Fibroblast of skin of back (primary cell): ENCODE measurements around the gene HSPG2.
"Not testable (repeated sequence)": the region's sequence is repeated elsewhere in the genome, so short reads cannot be mapped to it uniquely, and the experiment has no call there.

Source experiments
- DNase-seq: peaks from one replicate; pipeline ENCODE4 v3.0.0-alpha.2; 2013

HSPG2 gene

GRCh38 chr1:21912038-21912758, 24.9 kb downstream of the HSPG2 start:
- peak; percentile 44 for DNase-seq

DNA sequence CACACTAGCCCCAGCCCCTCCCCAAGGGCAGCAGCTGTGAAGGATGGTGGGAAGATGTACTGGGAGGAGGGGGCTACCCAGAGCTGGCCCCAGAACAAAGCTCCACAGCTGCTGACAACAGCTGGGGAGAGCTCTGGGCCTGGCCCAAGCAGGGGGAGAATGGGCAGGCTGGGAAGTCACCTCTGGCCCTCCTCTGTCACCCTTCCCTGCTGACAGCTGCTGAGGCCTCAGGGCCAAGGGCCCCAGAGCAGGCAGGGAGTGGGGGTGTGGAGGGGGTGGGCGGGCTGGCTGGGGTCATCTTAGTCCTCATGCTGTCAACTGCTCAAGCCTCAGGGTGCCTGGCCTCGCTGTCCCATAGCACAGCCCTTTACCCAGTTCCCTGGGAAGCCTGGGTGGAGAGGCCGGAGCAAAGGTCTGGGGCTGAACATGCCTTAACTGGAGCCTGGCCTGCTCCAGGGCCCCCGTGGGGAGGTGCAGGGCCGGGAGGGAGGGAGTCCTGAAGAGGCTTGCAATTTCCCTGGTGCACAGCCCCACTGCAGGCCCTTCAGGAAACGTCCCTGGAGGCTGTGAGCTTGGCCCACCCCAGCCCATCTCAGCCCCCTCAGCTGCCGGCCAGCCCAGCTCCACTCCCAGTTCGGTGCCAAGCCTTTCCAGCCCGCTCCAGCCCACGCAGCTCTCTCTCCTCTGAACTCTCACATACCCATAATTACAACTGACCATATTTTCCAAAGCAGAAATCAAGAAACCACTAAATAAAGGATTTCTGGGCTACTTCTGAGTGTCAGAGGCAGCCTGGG, 25.7 kb downstream of the HSPG2 start:
- DNase-seq: no peak

DNA sequence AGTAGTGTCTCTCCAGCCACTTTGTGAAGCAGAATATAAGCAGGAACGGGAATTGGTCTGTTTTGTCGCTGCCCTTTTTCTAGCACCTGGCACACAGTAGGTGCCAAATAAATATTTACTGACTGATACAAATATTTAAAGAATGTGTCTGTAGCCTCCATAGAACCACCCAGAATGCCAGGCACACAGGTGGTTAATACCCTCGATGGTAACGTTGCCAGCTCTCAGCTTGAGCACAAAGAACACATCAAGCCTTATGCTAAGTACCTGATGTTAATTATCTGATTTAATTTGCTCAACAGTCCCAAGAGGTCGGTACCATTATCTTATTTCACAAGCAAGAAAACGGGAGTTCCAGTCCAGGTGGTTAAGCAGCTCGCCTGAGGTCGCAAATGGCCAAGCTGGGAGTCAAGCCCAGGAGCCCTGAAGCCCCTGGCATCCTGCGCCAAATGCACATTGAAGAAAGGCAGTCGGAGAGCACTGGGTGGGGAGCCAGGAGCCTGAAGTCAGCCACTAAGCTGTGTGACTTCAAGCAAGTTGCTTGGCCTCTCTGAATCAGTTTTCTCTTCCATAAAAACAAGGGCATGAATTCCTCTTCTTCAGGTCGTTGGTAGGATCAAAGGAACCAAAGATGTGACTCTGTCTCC, 26.4 kb downstream of the HSPG2 start:
- DNase-seq: no peak

DNA sequence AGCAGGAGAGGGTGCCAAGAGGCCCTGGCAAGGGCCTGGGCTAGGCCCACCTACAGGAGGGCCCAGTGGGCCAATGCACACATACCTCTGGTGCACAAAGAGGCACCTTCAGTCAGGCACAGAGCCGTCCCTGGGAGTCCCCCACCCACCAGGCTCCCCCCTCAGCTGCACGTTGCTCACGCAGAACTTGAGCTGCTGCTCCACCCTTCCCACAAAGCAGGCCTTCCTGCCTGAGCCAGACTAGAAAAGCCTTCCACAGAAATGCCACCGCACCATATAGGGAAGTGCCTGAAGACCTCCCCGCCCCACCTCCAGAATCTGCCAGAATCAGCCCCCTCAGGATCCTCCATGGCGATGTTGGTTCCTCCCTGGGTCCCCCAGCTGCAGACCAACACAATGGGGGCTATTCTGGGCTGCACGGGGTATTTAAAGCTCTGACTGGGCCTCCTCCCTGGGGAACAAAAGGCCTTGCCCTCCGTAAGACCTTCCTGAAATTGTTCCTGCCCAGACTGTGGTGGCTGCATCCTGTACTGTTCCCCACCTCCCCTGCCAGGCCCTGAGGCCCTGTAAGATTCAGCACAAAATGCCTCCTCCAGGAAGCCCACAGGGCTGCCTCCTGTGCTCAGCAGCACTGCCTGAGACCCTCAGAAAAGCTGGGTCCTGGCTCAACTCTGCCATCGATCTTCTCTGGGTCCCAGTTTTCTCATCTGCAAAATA, 27.2 kb downstream of the HSPG2 start:
- peak; percentile 97 for DNase-seq

- peak; percentile 92 for DNase-seq
Measured at GRCh38 chr1:21909286-21909759, 27.8 kb downstream of the HSPG2 start.

DNA sequence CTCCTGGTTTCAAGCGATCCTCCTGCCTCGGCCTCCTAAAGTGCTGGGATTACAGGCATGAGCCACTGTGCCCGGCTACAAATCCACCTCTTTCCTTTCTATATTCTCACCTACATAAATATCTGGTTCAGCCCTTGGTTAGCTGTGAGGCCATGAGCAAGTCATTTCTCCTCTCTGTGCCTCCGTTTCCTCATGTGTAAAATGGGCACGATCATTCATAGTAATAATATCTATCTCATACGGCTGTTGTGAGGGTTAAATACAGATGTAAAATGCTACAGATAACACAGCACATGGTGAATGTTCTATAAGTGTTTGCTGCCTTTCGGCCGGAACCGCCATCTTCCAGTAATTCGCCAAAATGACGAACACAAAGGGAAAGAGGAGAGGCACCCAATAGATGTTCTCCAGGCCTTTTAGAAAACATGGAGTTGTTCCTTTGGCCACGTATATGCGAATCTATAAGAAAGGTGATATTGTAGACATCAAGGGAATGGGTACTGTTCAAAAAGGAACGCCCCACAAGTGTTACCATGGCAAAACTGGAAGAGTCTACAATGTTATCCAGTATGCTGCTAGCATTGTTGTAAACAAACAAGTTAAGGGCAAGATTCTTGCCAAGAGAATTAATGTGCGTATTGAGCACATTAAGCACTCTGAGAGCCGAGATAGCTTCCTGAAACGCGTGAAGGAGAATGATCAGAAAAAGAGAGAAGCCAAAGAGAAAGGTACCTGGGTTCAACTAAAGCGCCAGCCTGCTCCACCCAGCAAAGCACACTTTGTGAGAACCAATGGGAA, 29.2 kb downstream of the HSPG2 start:
- DNase-seq: not testable (repeated sequence)

- DNase-seq: no peak
Measured at GRCh38 chr1:21907079-21907418, 30.1 kb downstream of the HSPG2 start.

GRCh38 chr1:21906173-21907078, 30.7 kb downstream of the HSPG2 start:
- DNase-seq: no peak

DNA sequence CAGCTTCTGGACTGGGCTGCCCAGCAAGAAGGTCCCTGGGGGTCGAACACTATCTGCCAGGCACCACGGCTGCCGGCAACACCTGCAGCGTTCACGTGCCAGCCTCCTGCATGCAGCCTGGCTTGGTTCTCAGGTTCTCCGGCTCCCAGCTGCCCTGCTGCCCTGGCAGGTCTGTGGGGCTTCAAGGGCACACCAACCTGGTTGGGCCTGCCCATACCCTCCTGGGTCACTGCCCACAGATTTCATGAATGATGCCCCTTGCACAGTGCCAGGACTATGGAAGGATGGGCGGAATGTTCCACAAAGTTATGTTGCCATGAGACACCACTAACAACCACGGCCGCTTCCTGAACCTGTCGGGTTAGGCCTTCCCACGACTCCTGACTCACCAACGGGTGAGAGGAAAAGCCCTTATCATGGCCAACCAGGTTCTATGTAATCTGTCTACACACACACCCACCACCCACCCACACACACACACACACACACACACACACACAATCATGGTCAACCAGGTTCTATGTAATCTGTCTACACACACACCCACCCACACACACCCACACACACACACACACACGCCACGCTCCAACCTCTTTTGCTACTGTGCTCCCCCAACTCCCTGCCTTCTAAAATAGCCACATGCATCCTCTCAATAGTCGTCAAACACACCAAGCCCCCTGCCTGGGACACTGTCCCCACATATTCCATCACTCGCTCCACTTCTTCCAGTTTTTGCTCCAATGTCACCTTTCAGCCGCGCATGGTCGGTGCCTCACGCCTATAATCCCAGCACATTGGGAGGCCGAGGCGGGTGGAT, 32.2 kb downstream of the HSPG2 start:
- peak; percentile 72 for DNase-seq

DNA sequence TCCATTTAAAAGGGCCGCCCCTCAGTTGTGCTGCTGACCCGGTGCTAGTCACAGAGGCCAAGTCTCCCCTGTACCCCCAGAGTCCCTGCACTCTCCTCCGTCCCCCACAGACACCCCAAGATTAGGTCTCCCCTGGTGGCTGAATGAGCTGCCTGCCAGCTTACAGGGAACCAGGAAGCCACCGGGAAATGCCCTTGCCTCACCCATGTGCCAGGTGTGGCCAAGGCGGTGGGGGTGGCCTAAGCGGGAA, 32.7 kb downstream of the HSPG2 start:
- DNase-seq: no peak

- no peak for DNase-seq
Measured at GRCh38 chr1:21903638-21904453, 33.3 kb downstream of the HSPG2 start.

- DNase-seq: no peak
Measured at GRCh38 chr1:21902026-21903012, 34.8 kb downstream of the HSPG2 start.

DNA sequence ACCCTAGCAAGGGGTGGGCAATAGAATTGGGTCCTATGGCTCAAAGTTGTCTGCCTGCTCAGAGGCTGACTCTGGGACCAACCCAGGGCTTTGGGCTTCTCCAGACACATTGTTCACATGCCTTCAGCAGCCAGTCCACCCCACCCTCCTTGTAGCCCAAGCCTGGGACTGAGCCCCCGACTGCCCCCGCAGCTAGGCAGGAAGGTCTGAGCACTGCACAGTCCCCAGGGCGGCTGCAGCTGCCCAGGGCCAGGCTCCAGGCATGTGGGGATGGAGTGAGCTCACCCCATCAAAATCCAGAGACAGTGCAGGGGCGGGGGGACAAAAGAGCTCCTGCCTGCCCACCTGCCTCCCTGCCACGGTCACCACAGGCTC, 35.6 kb downstream of the HSPG2 start:
- DNase-seq: peak; percentile 83

- no peak for DNase-seq
Measured at GRCh38 chr1:21900766-21901472, 36.2 kb downstream of the HSPG2 start.

DNA sequence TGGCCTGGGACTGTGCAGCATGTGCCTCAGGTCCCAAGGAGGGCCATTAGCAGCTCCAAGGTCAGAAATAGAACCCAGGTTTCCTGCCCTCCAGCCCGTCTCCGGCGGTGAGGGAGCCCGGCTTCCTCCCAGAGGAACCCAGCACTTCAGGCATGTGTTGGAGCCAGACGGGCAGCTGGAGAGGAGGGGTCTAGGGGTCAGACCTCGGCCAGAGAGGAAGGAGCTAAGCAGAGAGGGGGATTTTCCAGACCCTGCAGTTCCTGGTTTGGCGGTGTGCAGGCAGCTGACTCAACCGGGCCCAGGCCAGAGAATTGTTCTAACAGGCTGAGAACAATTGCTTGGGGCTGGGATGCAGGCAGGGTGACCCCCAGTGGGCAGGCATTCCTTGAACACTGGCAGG, 37.1 kb downstream of the HSPG2 start:
- no peak for DNase-seq

DNA sequence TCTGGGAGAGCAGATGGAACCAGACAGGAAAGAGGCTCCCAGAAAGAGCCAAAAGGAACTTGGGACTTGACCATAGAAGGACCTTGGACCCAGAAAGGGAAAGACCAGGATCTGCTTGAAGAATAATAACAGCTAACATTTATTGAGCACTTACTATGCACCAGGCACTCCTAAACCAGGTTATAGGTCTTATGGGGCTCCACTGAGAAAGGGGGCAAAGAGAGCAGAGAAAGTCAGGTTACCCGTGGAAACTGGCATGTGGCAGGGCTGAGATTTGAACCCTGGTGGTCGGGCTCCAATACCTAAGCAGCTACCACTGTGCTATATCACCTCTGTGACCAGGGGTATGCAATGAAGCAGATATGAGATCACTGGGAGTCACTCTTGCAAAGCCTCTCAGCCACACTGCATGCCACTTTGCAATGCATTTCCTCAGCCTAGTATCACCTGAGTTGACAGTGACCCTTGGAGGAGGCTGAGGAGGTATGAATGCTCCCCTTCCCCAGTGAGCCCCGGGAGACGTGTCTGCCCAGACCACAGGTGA, 37.8 kb downstream of the HSPG2 start:
- no peak for DNase-seq
